NCI-H460 (cell line): Measurements from ENCODE around the gene SVBP. TPM values are rescaled to one million over a fixed set of nuclear protein-coding genes. Genes with fewer than 3 reads are reported as not detected.
"Not testable (repeated sequence)": the region's sequence is repeated elsewhere in the genome, so short reads cannot be mapped to it uniquely, and the experiment has no call there.

Source experiments
- DNase-seq: peaks from one replicate; pipeline ENCODE4 v3.0.0-alpha.2; 2016; ENCODE audit warnings: low read depth; ENCODE audit errors: extremely low read depth
- total RNA-seq: library from RNA; depleted of rRNA; stranded (reverse); fragments of >200 nt; shearing (Covaris generic); gene quantifications from 2 replicates; pipeline ENCODE4 v1.2.3, GENCODE V29; 2014

Gene SVBP
- total RNA-seq, 1 experiment from 2014 or later: 23.3 TPM

- DNase-seq: no peak
Measured at GRCh38 chr1:42841440-42842147, 24.4 kb upstream of the SVBP start.

- no peak for DNase-seq
Measured at GRCh38 chr1:42841010-42841409, 23.8 kb upstream of the SVBP start.

- no peak for DNase-seq
Measured at GRCh38 chr1:42838482-42839190, 21.4 kb upstream of the SVBP start.

GRCh38 chr1:42837709-42838108, 20.5 kb upstream of the SVBP start:
- DNase-seq: no peak

GRCh38 chr1:42835422-42835821, 18.2 kb upstream of the SVBP start:
- no peak for DNase-seq

- no peak for DNase-seq
Measured at GRCh38 chr1:42834803-42835202, 17.6 kb upstream of the SVBP start.

GRCh38 chr1:42833981-42834380, 16.8 kb upstream of the SVBP start:
- DNase-seq: no peak

- no peak for DNase-seq
Measured at GRCh38 chr1:42832641-42833240, 15.5 kb upstream of the SVBP start.

- DNase-seq: no peak
Measured at GRCh38 chr1:42831273-42831672, 14.1 kb upstream of the SVBP start.

GRCh38 chr1:42830631-42831030, 13.4 kb upstream of the SVBP start:
- DNase-seq: no peak

GRCh38 chr1:42825036-42825851, 8.0 kb upstream of the SVBP start:
- no peak for DNase-seq

- DNase-seq: no peak
Measured at GRCh38 chr1:42824481-42825035, 7.4 kb upstream of the SVBP start.

GRCh38 chr1:42822800-42823392, 5.7 kb upstream of the SVBP start:
- no peak for DNase-seq

GRCh38 chr1:42821690-42822089, 4.5 kb upstream of the SVBP start:
- DNase-seq: no peak

- DNase-seq: no peak
Measured at GRCh38 chr1:42820813-42821212, 3.6 kb upstream of the SVBP start.

- DNase-seq: no peak
Measured at GRCh38 chr1:42817976-42818375, 779 bp upstream of the SVBP start.

- no peak for DNase-seq
Measured at GRCh38 chr1:42817440-42817767, 207 bp upstream of the SVBP start.

- no peak for DNase-seq
Measured at GRCh38 chr1:42815941-42816584, 1.1 kb downstream of the SVBP start.

GRCh38 chr1:42814815-42815214, 2.4 kb downstream of the SVBP start:
- not testable (repeated sequence) for DNase-seq

GRCh38 chr1:42807056-42807668, 10.0 kb downstream of the SVBP start:
- DNase-seq: no peak
